GM19452 (cell line): Measurements from ENCODE around the gene SLC9A8.
"Not testable (repeated sequence)": the region's sequence is repeated elsewhere in the genome, so short reads cannot be mapped to it uniquely, and the experiment has no call there.

ENCODE experiments used
- ATAC-seq: cut with Tn5 transposase; IDR thresholded peaks from one replicate; pipeline ENCODE4 v1.9.1; 2021; ENCODE audit not compliant: unreplicated experiment

Gene SLC9A8, protein sequence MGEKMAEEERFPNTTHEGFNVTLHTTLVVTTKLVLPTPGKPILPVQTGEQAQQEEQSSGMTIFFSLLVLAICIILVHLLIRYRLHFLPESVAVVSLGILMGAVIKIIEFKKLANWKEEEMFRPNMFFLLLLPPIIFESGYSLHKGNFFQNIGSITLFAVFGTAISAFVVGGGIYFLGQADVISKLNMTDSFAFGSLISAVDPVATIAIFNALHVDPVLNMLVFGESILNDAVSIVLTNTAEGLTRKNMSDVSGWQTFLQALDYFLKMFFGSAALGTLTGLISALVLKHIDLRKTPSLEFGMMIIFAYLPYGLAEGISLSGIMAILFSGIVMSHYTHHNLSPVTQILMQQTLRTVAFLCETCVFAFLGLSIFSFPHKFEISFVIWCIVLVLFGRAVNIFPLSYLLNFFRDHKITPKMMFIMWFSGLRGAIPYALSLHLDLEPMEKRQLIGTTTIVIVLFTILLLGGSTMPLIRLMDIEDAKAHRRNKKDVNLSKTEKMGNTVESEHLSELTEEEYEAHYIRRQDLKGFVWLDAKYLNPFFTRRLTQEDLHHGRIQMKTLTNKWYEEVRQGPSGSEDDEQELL

DNA sequence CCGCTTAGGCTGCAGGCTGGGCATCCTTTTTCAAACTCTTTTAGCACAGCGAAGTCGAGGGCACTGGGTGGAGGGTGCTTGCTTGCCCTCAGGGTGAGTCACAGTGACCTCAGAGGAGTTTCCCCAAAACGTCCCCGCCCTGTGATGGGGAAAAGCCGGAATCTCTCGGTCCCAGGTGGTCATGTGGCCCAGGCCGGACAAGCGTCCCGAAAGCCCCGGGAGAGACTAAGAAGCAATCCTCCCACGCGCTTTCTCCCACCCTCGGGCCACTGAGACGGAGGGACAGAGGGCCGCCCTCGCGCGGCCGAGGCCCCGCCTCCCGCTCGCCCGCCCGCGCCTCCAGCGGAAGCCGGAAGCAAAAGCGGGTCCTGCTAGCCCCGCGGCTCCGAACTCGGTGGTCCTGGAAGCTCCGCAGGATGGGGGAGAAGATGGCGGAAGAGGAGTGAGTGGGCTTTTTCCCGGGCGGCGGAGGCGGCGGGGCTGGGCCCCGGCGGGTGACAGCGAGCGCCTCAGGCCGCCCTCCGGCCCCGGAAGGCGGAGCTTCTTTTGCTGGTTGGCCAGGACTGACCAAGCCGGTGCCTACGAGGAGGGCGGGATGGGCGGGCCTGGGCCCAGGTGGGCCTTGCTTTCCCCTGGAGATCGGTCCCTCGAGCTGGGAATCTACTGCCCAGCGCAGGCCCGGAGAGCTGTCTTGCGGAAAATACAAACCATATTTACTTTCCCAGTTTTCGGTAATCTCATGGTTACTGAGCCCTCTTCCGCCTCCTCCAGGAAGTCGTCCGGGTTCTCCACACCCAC is at the start of gene SLC9A8:
Gene SLC9A8 (plus strand): TSS at position 322 of the 798 bp plus-strand sequence. CDS start 95 bp downstream, at position 417.
- peak; percentile 83 for ATAC-seq

DNA sequence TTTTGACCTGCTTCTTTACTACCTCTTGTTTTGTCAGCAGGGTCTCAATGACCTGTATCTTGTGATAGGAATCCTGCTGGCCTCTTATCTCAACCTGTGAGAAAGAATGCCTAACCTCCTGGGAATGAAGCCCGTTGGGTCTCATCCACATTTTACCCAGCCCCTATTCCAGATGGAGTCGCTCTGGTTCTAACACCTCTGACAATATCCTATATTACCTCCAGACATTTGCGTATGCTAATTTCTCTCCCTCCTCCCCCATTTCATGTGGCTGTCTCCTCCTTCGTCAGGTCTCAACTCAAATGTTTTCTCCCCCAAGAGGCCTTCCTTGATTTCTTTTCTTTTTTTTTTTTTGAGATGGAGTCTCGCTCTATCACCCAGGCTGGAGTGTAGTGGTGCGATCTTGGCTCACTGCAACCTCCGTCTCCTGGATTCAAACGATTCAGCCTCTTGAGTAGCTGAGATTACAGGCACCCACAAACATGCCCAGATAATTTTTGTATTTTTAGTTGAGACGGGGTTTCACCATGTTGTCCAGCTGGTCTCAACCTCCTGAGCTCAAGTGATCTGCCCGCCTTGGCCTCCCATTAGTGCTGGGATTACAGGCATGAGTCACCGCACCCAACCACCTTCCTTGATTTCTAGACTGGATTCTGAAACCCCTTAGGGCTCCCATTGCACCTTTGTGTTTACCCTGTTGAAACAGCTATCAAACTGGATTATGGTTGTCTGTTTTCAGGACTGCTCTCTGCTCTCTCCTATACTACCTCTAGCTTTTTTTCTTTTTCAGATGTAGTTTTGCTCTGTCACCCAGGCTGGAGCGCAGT is 49.5 kb upstream of the SLC9A8 start:
- no peak for ATAC-seq

DNA sequence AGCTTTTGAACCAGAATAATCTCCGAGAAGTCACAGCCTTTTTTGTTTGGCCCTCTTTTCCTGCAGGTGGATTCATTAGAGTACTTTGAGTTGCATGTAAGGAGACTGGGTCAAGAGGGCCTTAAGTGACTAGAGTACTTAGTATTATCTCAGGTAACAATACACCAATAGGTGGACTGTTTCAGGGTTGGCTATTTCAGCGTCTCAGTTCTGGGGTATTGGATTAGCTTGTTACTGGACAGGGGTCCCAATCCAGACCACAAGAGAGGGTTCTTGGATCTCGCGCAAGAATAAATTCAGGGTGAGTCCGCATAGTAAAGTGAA is 47.3 kb upstream of the SLC9A8 start:
- ATAC-seq: no peak

DNA sequence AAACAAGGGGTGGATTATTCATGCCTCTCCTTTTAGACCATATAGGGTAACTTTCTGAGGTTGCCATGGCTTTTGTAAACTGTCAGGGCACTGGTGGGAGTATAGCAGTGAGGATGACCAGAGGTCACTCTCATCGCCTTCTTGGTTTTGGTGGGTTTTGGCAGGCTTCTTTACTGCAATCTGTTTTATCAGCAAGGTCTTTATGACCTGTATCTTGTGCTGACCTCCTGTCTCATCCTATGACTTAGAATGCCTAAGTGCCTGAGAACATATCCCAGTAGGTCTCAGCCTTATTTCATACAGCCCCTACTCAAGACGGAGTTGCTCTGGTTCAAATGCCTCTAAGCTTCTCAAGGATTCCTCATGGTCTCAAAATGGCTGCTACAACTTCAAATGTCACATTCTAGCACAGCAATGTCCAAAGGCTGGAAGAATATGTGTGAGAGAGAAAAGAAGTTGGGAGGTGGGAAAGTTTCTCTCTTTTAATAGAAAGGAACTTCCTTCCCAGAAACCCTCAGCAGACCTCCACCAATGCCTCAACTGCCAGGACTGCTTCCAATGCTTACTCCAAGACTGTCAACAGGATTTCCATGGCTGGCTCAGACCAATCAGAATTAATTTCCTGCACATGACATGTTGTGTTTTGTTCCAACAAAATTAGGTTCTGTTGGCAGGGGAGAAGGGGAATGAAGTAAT is 46.6 kb upstream of the SLC9A8 start:
- ATAC-seq: no peak

DNA sequence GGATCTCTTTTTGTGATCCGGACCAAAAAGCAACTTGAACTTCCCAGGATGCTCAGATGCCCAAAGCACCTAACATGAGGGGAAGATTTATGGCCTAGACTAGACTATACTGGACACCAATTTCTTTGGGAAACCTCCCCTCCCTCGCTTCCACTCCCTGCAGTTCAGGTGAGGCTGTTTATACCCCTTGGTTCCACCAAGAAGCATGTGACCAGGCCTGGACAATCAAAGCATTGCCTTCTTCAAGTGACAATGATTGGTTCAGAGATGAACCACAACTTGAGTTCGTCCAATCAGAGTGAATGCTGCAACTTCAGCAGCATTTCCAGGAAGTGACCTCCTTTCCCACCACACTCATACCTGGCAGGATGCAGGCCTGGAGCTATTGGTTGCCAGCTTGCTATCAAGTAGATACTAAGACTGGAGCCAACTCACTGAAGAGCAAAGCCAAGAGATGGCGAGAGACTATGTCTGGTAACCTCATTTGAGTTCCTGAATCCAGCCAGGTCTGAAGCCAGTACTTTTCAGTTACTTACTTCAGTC is 45.6 kb upstream of the SLC9A8 start:
- no peak for ATAC-seq

DNA sequence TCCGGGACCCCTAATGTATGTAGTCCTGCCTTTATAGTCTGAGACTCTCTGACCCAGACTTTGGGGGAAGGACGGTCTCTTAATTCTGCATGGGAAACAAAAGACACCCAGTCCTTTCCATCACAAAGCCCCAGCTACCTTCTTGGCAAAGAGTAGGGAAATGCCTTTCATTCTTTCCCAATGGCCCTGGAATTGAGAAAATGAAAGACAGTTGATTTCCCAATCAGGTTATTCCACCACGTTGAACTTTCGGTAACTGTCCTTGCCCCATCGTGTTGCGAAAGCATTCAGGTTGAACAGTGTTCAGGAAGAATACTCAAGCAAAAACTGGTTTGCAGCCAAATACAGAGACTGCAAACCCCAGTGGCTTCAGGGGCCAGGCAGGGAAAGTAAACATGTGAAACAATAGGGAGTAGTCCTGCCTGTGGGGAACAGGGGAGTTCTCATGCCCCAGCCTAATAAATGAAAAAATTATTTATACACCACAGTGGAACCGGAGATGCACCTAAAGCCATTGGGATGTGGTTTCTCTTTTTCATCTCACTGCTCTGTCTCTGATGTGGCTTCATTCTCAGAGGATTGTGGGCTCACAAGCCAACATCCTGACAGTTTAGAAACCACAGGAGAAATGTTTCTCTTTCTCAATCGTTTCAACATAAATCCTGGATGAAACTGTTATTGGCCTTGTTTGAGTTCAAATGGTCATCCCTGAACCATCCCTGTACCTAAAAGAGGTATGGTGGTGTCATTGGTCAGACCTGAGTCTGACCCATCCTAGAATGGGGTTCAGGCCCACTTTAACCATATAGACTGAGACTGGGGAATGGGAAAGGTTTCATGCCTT is 44.2 kb upstream of the SLC9A8 start:
- ATAC-seq: no peak

DNA sequence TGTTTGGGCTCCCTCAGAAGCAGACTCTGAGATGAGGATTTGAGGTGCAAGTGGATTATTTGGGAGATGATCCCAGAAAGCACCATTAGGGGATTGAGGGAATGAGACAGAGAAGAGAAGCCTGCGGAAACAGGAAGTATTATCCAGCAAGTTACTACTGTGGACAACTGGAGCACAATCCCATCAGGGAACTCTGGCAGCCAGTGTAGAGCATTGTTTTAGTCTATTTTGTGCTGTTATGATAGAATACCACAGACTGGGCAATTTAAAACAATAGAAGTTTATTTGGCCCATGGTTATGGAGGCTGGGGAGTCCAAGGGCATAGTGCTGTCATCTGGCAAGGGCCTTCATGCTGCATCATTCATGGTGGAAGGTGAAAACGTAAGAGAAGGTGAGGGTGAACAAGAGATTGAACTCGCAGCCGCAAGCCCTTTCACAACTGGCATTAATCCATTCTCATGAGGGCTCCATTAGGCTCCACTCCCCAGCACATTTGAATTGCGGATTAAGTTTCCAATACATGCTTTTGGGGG is 43.5 kb upstream of the SLC9A8 start:
- no peak for ATAC-seq

DNA sequence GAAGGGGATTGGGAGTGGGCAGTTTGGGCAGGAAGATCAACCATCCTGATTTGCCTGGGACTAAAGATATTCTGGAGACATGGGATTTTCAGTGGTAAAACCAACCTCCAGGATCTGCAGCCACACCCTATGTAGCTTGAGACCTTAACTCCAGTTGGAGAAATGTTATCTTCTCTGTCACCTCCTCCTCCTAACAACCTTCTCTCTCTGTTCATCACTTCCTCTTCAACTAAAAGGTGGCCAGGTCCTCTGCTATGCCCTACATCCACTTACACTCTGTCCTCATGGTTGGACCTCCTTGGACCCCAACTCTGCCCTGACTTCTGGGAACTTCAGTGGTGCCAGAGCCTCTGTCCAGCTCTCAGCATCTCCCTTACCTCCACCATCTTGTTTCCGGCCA is 42.0 kb upstream of the SLC9A8 start:
- ATAC-seq: no peak

DNA sequence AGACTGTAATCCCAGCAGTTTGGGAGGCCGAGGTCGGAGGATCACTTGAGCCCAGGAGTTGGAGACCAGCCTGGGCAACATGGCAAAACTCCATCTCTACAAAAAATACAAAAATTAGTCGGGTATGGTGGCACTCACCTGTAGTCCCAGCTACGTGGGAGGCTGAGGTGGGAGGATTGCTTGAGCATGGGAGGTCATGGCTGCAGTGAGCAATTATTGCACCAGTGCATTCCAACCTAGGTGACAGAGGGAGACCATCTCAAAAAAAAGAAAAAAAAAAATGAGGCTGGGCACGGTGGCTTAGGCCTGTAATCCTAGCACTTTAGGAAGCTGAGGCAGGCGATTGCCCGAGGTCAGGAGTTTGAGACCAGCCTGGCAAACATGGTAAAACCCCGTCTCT is 38.4 kb upstream of the SLC9A8 start:
- ATAC-seq: not testable (repeated sequence)

DNA sequence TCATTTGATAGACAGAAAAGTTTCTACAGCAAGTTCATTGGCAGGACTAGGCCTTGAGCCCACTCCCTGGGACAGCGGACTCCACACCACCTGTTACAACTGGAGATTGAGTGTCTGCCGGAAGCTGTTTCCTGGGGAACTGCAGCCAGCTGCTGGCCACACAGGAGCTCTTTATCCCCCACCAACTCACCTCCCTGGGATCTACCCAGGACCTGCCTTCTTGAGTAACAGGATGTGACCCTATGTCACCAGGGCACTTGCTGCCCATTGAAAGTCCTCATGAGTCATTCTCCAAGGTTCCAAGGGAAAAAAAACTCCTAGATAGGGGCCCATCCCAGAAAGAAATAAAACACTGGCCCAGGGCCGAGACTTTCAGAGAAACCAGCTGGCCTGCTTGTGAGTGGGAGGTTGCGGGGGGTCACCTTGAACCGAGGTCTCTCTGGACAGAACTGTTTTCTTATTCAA is 37.4 kb upstream of the SLC9A8 start:
- no peak for ATAC-seq

DNA sequence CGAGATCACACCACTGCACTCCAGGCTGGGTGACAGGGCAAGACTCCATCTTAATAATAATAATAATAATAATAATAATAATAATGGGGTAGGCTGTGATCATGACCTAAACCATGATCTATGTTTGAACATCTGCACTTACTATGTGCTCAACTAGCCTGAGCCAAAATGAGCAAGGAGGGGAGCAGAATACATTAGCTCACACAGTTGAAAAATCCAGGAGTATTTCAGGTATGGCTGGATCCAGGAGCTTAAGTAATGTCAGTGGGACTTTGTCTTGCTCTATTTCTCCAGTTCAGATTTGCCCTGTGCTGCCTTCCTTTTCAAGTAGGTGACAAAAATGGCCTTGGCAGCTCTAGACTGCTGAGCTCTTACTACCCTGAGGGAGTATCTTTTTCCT is 32.7 kb upstream of the SLC9A8 start:
- ATAC-seq: no peak

DNA sequence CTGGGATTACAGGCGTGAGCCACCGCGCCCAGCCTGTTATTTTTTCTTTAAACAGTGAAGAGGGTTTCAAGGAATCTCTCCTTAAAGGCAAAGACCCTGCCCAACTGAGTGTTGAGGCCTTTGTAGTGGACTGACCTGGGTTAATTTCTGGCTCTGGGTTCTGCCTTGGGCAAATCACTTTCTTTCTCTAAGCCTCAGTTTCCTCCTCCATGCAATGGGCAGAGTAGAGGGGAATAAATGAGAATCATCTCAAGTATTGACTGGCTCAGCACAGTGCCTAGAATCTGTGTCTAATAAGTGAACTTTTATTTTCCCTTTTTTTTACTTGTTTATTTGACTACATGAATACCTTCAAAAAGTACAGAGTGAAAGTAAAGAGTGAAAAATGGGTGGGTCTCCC is 31.0 kb upstream of the SLC9A8 start:
- ATAC-seq: no peak

DNA sequence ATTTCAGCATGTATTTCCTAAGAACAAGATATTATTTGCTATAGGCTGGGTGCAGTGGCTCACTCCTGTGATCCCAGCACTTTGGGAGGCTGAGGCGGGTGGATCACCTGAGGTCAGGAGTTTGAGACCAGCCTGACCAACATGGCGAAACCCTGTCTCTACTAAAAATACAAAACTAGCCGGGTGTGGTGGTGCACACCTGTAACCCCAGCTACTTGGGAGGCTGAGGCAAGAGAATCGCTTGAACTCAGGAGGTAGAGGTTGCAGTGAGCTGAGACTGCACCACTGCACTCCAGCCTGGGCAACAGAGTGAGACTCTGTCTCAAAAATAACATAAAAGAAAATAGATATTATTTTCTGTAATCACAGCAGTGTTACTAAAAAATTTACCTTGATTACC is 30.2 kb upstream of the SLC9A8 start:
- not testable (repeated sequence) for ATAC-seq

DNA sequence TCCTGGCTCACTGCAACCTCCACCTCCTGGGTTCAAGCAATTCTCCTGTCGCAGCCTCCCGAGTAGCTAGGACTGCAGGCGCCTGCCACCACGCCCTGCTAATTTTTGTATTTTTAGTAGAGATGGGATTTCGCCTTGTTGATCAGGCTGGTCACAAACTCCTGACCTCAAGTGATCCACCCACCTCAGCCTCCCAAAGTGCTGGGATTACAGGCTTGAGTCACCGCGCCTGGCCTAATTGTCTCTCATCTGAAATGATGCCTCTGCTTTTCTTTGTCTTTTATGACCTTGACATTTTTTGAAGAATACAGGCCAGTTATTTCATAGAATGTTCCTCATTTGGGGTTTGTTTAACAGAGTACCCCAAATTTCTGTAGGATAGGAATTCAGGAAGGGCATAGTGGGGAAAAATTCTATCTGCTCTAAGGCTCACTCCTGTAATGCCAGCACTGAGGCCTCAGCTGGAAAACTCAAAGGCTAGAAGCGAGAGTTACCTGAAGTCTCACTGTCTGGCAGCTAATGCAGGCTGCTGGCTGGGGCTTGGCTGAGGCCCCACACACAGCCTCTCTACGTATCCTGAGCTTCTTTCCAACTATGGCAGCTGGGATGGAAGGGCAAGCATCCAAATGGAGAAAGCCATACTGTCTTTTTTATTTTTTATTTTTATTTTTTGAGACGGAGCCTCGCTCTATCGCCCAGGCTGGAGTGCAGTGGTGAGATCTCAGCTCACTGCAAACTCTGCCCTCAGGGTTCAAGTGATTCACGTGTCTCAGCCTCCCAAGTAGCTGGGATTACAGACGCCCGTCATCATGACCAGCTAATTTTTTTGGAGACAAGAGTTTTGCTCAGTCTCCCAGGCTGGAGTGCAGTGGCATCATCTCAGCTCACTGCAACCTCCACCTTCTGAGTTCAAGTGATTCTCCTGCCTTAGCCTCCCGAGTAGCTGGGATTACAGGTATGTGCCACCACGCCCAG is 29.3 kb upstream of the SLC9A8 start:
- not testable (repeated sequence) for ATAC-seq

DNA sequence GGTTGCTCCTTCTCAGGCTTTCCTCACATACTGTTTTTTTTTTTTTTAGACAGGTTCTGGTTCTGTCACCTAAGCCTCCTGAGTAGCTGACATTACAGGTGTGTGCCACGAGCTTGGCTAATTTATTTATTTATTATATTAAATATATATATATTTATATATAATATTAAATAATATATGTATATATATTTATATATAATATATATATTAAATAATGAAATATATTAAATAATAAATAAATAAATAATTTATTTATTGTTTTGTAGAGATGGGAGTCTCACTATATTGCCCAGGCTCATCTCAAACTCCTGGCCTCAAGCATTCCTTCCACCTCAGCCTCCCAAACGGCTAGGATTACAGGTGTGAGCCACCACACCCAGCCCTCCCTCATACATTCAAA is 28.3 kb upstream of the SLC9A8 start:
- no peak for ATAC-seq

DNA sequence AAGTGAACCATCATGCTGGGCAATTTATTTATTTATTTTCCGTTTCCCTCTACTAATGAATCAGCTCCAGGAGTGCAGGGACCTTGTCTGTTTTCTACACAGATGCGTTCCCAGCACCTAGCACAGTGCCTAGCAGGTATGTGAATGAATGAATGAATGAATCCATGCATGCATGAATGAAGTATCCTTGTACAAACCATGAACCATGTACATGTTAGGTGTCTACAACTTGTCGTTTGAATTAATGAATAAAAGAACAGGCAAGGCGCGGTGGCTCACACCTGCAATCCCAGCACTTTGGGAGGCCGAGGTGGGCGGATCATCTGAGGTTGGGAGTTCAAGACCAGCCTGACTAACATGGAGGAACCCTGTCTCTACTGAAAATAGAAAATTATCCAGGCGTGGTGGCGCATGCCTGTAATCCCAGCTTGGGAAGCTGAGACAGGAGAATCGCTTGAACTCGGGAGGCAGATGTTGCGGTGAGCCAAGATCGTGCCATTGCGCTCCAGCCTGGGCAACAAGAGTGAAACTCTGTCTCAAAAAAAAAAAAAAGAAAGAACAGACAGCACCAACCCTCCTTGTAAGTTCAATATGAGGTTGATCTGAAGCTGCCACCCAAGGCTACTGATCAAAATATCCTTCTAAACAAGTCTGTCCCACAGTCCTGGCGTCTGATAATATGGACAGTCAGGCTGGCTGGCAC is 27.3 kb upstream of the SLC9A8 start:
- no peak for ATAC-seq

DNA sequence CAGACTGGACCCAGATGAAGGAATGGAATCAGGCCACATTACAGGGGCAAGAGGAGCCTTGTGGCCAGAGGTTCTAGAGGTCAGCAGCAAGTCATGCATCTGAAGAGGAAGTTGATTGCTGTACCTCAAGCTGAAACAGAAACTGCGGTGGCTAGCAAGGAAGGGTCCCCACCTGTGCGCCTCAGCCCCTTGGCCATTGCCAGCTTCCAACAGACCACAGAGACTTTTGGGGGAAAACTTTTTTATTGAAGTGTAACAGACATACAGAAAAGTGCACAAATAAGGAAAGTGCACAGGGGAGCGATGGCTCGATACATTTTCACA is 26.8 kb upstream of the SLC9A8 start:
- peak; percentile 92 for ATAC-seq
